WTC11 (cell line): ENCODE results near the gene SEZ6. TPM values are rescaled to one million over a fixed set of nuclear protein-coding genes. Genes with fewer than 3 reads are reported as not detected.

Experiments used
- ATAC-seq: fragments of 200-7000 bp; cut with Tn5 transposase; 2 replicates; pipeline ENCODE4 v1.10.0; 2021; ENCODE audit warnings: mild to moderate bottlenecking, moderate library complexity
- CTCF ChIA-PET: fragments of 300-600 bp; sonication (Branson Sonifier 250); formaldehyde crosslinking; loops from one replicate; lab custom pipeline; 2021; ENCODE audit warnings: antibody characterized with exemption; lab: Charles Lee
- POLR2A ChIA-PET: fragments of 350-600 bp; sonication (Branson Sonifier 250); formaldehyde crosslinking; loops from one replicate; lab custom pipeline; 2021; ENCODE audit warnings: antibody characterized with exemption; lab: Charles Lee
- DNase-seq: peaks from one replicate; pipeline ENCODE4 v3.0.0; 2021; ENCODE audit warnings: low spot score
- H3K27ac Mint-ChIP-seq: 2 replicates; pipeline ENCODE4 v1.8.0; 2021; ENCODE audit warnings: mixed read lengths
- H3K27me3 Mint-ChIP-seq: 2 replicates; pipeline ENCODE4 v1.8.0; 2021; ENCODE audit warnings: low read depth, mild to moderate bottlenecking, moderate library complexity, mixed read lengths
- H3K36me3 Mint-ChIP-seq: 2 replicates; pipeline ENCODE4 v1.8.0; 2021; ENCODE audit warnings: mixed read lengths
- H3K4me1 Mint-ChIP-seq: 2 replicates; pipeline ENCODE4 v1.8.0; 2022; ENCODE audit warnings: mixed read lengths
- H3K4me3 Mint-ChIP-seq: 2 replicates; pipeline ENCODE4 v1.8.0; 2021; ENCODE audit warnings: mild to moderate bottlenecking, moderate library complexity, mixed read lengths
- H3K9me3 Mint-ChIP-seq: 2 replicates; pipeline ENCODE4 v1.8.0; 2021; ENCODE audit warnings: mixed read lengths
- AFF4 ChIP-seq: sonication (generic); formaldehyde crosslinking; IDR thresholded peaks from 2 replicates; pipeline ENCODE4 v1.8.1; 2023; ENCODE audit warnings: mild to moderate bottlenecking, missing genetic modification reagents, borderline replicate concordance
- ELF4 ChIP-seq: sonication (generic); formaldehyde crosslinking; IDR thresholded peaks from 2 replicates; pipeline ENCODE4 v1.8.1; 2022; ENCODE audit warnings: low read depth, mild to moderate bottlenecking, moderate library complexity, missing genetic modification reagents
- EMX1 ChIP-seq: fragments of 250-450 bp; sonication (Bioruptor Pico); IDR thresholded peaks from 2 replicates; pipeline ENCODE4 v1.8.0; 2021; ENCODE audit warnings: mild to moderate bottlenecking
- GTF2I ChIP-seq: fragments of 250-450 bp; sonication (Bioruptor Pico); conservative IDR thresholded peaks from 2 replicates; pipeline ENCODE4 v1.4.0; 2021; ENCODE audit warnings: mild to moderate bottlenecking
- JAZF1 ChIP-seq: fragments of 250-450 bp; sonication (Bioruptor Pico); IDR thresholded peaks from 2 replicates; pipeline ENCODE4 v1.9.0; 2021; ENCODE audit warnings: moderate library complexity, mild to moderate bottlenecking, inconsistent platforms
- SMAD3 ChIP-seq: sonication (generic); formaldehyde crosslinking; IDR thresholded peaks from 2 replicates; pipeline ENCODE4 v1.8.0; 2022; ENCODE audit warnings: missing genetic modification reagents, mild to moderate bottlenecking, borderline replicate concordance
- TEAD1 ChIP-seq: sonication (generic); formaldehyde crosslinking; IDR thresholded peaks from 2 replicates; pipeline ENCODE4 v1.8.0; 2022; ENCODE audit warnings: mild to moderate bottlenecking, missing genetic modification reagents
- ZBTB21 ChIP-seq: sonication (generic); formaldehyde crosslinking; IDR thresholded peaks from 2 replicates; pipeline ENCODE4 v1.8.1; 2023; ENCODE audit warnings: mild to moderate bottlenecking, missing genetic modification reagents, borderline replicate concordance
- ZNF423 ChIP-seq: fragments of 250-450 bp; sonication (Bioruptor Pico); IDR thresholded peaks from 2 replicates; pipeline ENCODE4 v2.1.2; 2022; ENCODE audit warnings: mild to moderate bottlenecking, moderate library complexity
- ZNF671 ChIP-seq: fragments of 250-450 bp; sonication (Bioruptor Pico); IDR thresholded peaks from 2 replicates; pipeline ENCODE4 v1.8.0; 2021; ENCODE audit warnings: mild to moderate bottlenecking
- ZSCAN18 ChIP-seq: fragments of 250-450 bp; sonication (Bioruptor Pico); IDR thresholded peaks from 2 replicates; pipeline ENCODE4 v2.1.2; 2022; ENCODE audit warnings: mild to moderate bottlenecking, moderate library complexity
- total RNA-seq: library from RNA; stranded (reverse); gene quantifications from 3 replicates; pipeline ENCODE4 v1.2.3, GENCODE V29; 2021
- TF ChIP-seq, protein P1 (sequence below): fragments of 250-450 bp; sonication (Bioruptor Pico); IDR thresholded peaks from 2 replicates; pipeline ENCODE4 v1.8.0; 2021; ENCODE audit warnings: mild to moderate bottlenecking

SEZ6 gene
- total RNA-seq, 1 experiment from 2014 or later: 3.0 TPM

DNA sequence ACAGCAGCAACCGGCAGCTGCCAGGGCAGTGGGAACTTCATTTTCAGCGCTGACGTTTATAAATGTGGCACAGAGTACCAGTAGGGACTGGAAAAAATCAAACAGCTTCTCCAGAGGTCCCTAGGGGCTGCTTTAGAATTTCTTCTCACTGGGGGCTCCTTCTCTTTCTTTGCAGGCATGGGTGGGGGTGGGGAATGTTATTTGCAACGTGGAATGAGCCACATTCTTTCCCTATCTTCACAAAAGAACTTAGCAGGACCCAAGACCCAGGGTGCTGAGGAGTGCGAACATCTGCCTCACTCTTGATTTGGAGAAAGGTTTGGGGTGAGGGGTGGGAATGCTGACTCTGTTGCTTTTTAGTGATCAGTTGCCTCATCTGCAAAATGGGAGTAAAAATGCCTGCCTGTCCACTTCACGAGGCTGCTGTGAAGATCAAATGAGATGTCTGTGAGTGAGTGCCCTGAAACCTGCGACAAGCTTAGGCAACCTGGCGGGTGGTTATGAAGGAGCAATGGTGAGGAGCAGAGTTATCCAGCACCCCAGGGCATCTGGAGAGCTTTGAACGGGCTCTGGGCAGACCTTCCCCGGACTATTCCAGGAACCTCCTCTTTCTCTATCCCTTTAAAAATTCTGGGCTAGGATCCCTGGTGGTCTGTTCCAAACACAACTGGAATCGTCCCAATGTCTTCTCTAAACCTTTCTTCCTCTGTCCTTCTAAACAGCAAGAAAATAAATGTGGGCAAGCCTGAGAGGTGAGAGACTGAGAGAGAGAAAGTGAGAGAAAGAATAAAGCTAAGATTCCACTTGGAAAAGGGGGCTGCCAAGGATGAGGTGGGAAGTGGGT lies 26.4 kb upstream of the SEZ6 start (continued):
- TF ChIP-seq TEAD1 (CRISPR knock-in tag): peak; percentile 83; the same call in 1 of the 2 replicates
- TF ChIP-seq EMX1 (CRISPR knock-in tag): 0 out of 2 replicates have a peak, but pooled peaks have one; percentile 45
- TF ChIP-seq ZNF423 (CRISPR knock-in tag): peak; percentile 87
- peak; percentile 90 for TF ChIP-seq GTF2I (CRISPR knock-in tag)

DNA sequence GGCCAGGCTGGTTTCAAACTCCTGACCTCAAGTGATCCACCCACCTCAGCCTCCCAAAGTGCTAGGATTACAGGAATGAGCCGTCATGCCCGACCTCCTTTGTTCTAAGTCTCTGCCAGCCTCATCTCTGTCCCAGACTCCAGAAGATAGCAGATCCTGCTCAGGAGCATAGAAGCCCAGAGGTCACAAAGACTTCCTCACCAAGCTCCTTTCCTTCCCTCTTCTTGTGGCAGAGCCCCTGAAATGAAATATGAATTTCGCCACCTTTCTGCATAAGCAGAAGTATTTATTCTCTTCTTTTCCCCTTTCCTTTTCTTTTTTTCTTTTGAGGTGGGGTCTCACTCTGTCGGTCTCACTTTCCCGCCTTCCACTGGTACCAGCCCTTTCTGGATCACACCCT lies 25.7 kb upstream of the SEZ6 start:
- Mint-ChIP-seq H3K4me3 (no peak overlapping the region), H3K4me1 (peaks cover 44% of the 10 kb centered on the region), H3K9me3 (peaks cover 21% of the 10 kb centered on the region), H3K27me3 (peaks cover 29% of the 10 kb centered on the region), H3K27ac (peak overlapping the region; percentile 44), H3K36me3 (peaks cover 19% of the 10 kb centered on the region)
- no peak for TF ChIP-seq ZBTB21 (CRISPR knock-in tag)
- TF ChIP-seq AFF4: no peak
- no peak for TF ChIP-seq ZNF671 (CRISPR knock-in tag)
- no peak for TF ChIP-seq SMAD3 (CRISPR knock-in tag)
- no peak for TF ChIP-seq JAZF1 (CRISPR knock-in tag)
- ATAC-seq (no peak), DNase-seq (no peak)
- ChIA-PET POLR2A (interaction anchor here (0.7 to 2.2 kb wide), 3 partner anchors 12 to 304 kb away, joined by 3 to 13 read pairs (median 5); no protein-coding TSS in a partner anchor), CTCF (interaction anchor here (0.7 to 3.4 kb wide), 12 partner anchors 12 to 305 kb away, joined by 3 to 12 read pairs (median 4); no protein-coding TSS in a partner anchor)

GRCh38 chr17:29024316-29024952 lies 18.6 kb upstream of the SEZ6 start:
- CTCF ChIA-PET: interaction anchor here (1.1 kb wide), 1 partner anchor 87 kb away, joined by 4 read pairs; no protein-coding TSS in a partner anchor
- H3K27ac Mint-ChIP-seq: no peak overlapping the region

DNA sequence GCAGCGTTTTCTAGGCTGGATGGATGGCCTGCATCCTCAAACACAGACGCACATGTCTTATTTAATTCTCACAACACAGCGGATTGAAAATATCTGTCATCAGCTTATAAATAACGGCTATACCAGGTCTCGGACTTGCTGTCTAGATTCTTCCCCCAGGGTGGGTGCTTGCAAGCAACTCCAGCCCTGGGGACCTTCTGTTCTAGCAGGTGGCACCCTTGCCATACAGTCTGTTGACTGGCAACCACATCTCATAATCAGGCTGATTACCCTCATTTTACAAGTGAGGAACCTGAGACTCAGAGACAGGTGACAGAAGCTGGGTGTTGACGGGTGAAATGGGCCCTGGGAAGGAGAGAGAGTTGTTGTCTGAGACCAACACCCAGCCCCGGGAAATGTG lies 16.2 kb upstream of the SEZ6 start:
- H3K27ac Mint-ChIP-seq: no peak overlapping the region
- H3K27me3 Mint-ChIP-seq: peaks cover 34% of the 10 kb centered on the region
- H3K4me1 Mint-ChIP-seq: peaks cover 53% of the 10 kb centered on the region
- no peak for TF ChIP-seq ELF4 (CRISPR knock-in tag)
- TF ChIP-seq, protein P1, sequence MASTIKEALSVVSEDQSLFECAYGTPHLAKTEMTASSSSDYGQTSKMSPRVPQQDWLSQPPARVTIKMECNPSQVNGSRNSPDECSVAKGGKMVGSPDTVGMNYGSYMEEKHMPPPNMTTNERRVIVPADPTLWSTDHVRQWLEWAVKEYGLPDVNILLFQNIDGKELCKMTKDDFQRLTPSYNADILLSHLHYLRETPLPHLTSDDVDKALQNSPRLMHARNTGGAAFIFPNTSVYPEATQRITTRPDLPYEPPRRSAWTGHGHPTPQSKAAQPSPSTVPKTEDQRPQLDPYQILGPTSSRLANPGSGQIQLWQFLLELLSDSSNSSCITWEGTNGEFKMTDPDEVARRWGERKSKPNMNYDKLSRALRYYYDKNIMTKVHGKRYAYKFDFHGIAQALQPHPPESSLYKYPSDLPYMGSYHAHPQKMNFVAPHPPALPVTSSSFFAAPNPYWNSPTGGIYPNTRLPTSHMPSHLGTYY (CRISPR knock-in tag): no peak
- no peaks in the 10 kb centered on the region for H3K36me3 Mint-ChIP-seq
- no peak for DNase-seq
- H3K9me3 Mint-ChIP-seq: no peaks in the 10 kb centered on the region
- ATAC-seq: no peak
- POLR2A ChIA-PET: no interaction called here
- H3K4me3 Mint-ChIP-seq: no peak overlapping the region
- CTCF ChIA-PET: no interaction called here

More at GRCh38 chr17:29024316-29024952, 18.6 kb upstream of the SEZ6 start:
- DNase-seq: no peak
- Mint-ChIP-seq H3K4me3 (no peak overlapping the region), H3K36me3 (no peaks in the 10 kb centered on the region), H3K27me3 (peaks cover 34% of the 10 kb centered on the region), H3K4me1 (peaks cover 42% of the 10 kb centered on the region)
- POLR2A ChIA-PET: no interaction called here
- TF ChIP-seq ZNF423 (CRISPR knock-in tag): peak; percentile 43
- no peak for TF ChIP-seq ZSCAN18 (CRISPR knock-in tag)
- TF ChIP-seq, all 79 proteins: peak for 1
- ATAC-seq: no peak
- H3K9me3 Mint-ChIP-seq: no peaks in the 10 kb centered on the region
